Transverse colon (tissue), 4 donors: ENCODE measurements around the gene MRPL10. TPM values are rescaled to one million over a fixed set of nuclear protein-coding genes. Genes with fewer than 3 reads are reported as not detected.

Source experiments
- DNase-seq: peaks from one replicate; pipeline ENCODE4 v3.0.0-alpha.2; 2019
- H3K27ac ChIP-seq, 4 donors: fragments of 200-600 bp; sonication (generic); 2 replicates each; pipeline ENCODE4 v1.5.1; 2016 to 2018; ENCODE audit warnings: inconsistent platforms in 4 of 4
- H3K27me3 ChIP-seq: fragments of 200-600 bp; sonication (generic); 2 replicates; pipeline ENCODE4 v1.5.1; 2017; ENCODE audit warnings: inconsistent platforms
- H3K36me3 ChIP-seq, 4 donors: fragments of 200-600 bp; sonication (generic); 2 replicates each; pipeline ENCODE4 v1.5.1; 2017 to 2019; ENCODE audit warnings: inconsistent platforms in 4 of 4
- H3K4me1 ChIP-seq, 4 donors: fragments of 200-600 bp; sonication (generic); 2 replicates each; pipeline ENCODE4 v1.5.1; 2017 to 2020; ENCODE audit warnings: inconsistent platforms in 4 of 4
- H3K4me3 ChIP-seq, 4 donors: fragments of 200-600 bp; sonication (generic); 1 replicate in 1 of 4; 2 replicates in 3 of 4; pipeline versions ENCODE4 v1.5.1 to v1.6.1; 2017 to 2019; ENCODE audit warnings: inconsistent platforms in 4 of 4
- H3K9me3 ChIP-seq, 2 donors: fragments of 200-600 bp; sonication (generic); 2 replicates each; pipeline ENCODE4 v1.5.1; 2017 to 2019; ENCODE audit warnings: inconsistent platforms in 2 of 2
- EP300 ChIP-seq: sonication (generic); formaldehyde crosslinking; IDR thresholded peaks from one replicate; pipeline ENCODE4 v1.6.1; 2017; ENCODE audit warnings: antibody characterized with exemption, low read depth
- POLR2A ChIP-seq: fragments of 450-650 bp; IDR thresholded peaks from one replicate; pipeline ENCODE4 v1.6.1; 2016; ENCODE audit warnings: antibody characterized with exemption, mild to moderate bottlenecking, moderate library complexity
- POLR2AphosphoS5 ChIP-seq, 3 donors: sonication (generic); formaldehyde crosslinking; IDR thresholded peaks; one replicate each; pipeline ENCODE4 v1.6.1; 2016; ENCODE audit warnings: antibody characterized with exemption in 3 of 3
- WGBS, 2 donors: methylation state at CpG; one replicate each; pipeline ENCODE4 v1.1.5; 2018; ENCODE audit warnings: low coverage in 1 of 2; 5-methylcytosine and 5-hydroxymethylcytosine counted together
- in situ Hi-C, 4 donors: fragments of 200-750 bp; cut with MboI; loops; one replicate each; pipeline versions ENCODE4 v1.15.0 to v1.15.1; 2017; ENCODE audit warnings: low sequenced_read_pairs in 3 of 4, low pct_ligation_motif_present in 1 of 4, low pct_unique_long_range_greater_than_20kb in 1 of 4
- intact Hi-C: fragments of 100-400 bp; cut with DNase I; formaldehyde crosslinking; loops from one replicate; pipeline ENCODE4 v1.15.1; 2023; ENCODE audit warnings: low total_unique reads
- total RNA-seq, 4 donors: library from RNA; depleted of rRNA; stranded (reverse); fragments of >200 nt; gene quantifications; one replicate each; pipeline ENCODE4 v1.1.0, GENCODE V29; 2016
- TF ChIP-seq, protein P1 (sequence below), 5 experiments: fragments of 200-600 bp in 3 of 5; fragments of 450-650 bp in 2 of 5; sonication (generic) in 3 of 5; IDR thresholded peaks; 1 replicate in 2 of 5; 2 replicates in 3 of 5; pipeline ENCODE4 v1.5.1; 2016 to 2017; ENCODE audit warnings: antibody characterized with exemption in 5 of 5, inconsistent platforms in 3 of 5, mild to moderate bottlenecking in 2 of 5, moderate library complexity in 1 of 5

The MRPL10 gene
- total RNA-seq, 4 donors from 2014 or later = 12.9 to 41.8 (median 32.0) TPM

DNA sequence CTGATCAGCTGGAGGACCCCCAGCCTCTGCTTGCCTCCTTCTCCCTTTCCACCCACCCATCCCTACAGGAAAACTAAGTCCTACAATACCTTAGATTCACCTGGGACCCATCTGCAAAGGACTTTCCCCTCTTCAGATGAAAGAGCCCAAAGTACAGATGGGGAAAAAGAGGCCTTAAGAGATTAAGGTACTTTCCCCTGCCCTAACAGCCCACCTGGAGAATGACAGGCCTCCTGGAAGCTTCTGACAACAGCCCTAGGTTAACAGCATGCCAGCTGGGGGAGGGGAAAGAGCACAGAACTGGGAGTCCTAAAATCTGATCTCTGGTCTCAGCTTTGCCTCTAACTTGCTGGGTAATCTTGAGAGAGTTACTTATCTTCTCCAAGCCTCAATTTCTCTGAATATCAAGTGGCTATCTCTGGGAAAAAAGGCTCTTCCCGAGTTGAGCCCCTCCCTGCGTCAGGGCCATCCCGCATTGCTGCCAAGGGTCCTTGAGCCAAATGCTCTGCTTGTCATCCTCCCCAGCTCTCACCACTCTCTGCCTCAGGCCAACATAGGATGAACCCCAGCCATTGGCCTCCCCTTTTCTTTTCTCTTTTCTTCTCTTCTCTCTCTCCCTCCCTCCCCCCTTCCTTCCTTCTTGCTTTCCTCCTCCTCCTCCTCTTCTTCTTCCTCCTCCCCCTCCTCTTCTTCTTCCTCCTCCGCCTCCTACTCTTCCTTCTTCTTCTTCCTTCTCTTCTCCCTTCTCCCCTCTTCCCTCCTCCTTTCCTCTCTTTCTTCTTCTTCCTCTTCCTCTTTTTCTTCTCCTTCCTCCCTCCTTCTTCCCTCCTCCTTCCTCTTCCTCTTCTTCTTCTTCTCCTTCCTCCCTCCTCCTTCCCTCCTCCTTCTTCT, 42.1 kb upstream of the MRPL10 start:
- no peak overlapping the region for H3K4me3 ChIP-seq
- H3K27me3 ChIP-seq = peaks cover 72% of the 10 kb centered on the region
- H3K4me1 ChIP-seq = no peaks in the 10 kb centered on the region
- WGBS, 2 donors = 79 to 100% methylated on average over 1 to 4 of the region's 4 CpGs
- H3K27ac ChIP-seq = no peak overlapping the region
- no peaks in the 10 kb centered on the region for H3K36me3 ChIP-seq
- H3K9me3 ChIP-seq = no peaks in the 10 kb centered on the region
- in situ Hi-C loops = no loop called here
- intact Hi-C loops = no loop called here
- DNase-seq = no peak
- no peak for TF ChIP-seq EP300
- TF ChIP-seq, protein P1, sequence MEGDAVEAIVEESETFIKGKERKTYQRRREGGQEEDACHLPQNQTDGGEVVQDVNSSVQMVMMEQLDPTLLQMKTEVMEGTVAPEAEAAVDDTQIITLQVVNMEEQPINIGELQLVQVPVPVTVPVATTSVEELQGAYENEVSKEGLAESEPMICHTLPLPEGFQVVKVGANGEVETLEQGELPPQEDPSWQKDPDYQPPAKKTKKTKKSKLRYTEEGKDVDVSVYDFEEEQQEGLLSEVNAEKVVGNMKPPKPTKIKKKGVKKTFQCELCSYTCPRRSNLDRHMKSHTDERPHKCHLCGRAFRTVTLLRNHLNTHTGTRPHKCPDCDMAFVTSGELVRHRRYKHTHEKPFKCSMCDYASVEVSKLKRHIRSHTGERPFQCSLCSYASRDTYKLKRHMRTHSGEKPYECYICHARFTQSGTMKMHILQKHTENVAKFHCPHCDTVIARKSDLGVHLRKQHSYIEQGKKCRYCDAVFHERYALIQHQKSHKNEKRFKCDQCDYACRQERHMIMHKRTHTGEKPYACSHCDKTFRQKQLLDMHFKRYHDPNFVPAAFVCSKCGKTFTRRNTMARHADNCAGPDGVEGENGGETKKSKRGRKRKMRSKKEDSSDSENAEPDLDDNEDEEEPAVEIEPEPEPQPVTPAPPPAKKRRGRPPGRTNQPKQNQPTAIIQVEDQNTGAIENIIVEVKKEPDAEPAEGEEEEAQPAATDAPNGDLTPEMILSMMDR (IDR thresholded peaks at IDR 0.05) = no peak
- TF ChIP-seq POLR2A = no peak
- TF ChIP-seq POLR2AphosphoS5 (IDR thresholded peaks at IDR 0.05) = no peak

DNA sequence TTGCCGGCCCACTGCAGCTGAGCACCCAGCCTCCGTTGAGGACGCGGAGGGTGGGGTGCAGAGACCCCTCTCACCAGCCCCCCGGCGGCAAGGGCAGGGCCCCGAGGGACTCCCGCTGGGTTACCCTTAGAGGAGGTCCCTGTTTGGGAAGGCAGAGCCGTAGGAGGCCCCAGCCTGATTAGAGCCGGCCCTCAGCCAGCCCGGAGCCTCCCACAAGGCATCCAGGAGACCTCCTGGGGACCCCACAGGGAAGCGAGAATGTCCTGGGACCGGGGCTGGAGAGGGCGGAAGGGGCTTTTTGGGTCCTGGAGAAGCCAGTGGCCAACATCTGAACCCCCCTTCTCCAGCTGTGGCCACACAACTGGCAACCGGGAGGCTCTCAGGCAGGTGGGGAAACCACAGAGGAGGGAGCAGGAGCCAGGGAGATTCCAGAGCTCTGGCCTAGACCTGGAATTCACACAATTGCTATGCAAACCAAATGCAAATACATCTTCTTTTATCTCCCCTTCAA, 41.4 kb upstream of the MRPL10 start:
- TF ChIP-seq EP300 (no peak), POLR2AphosphoS5 (IDR thresholded peaks at IDR 0.05) (no peak), POLR2A (no peak)
- Histone ChIP-seq H3K4me3 (no peak overlapping the region), H3K4me1 (no peaks in the 10 kb centered on the region), H3K27me3 (peaks cover 71% of the 10 kb centered on the region), H3K36me3 (no peaks in the 10 kb centered on the region), H3K9me3 (no peaks in the 10 kb centered on the region), H3K27ac (no peak overlapping the region)
- intact Hi-C loops (no loop called here), in situ Hi-C loops (no loop called here)
- DNase-seq = no peak
- 65 to 80% methylated on average over 2 to 9 of the region's 15 CpGs for WGBS, 2 donors

DNA sequence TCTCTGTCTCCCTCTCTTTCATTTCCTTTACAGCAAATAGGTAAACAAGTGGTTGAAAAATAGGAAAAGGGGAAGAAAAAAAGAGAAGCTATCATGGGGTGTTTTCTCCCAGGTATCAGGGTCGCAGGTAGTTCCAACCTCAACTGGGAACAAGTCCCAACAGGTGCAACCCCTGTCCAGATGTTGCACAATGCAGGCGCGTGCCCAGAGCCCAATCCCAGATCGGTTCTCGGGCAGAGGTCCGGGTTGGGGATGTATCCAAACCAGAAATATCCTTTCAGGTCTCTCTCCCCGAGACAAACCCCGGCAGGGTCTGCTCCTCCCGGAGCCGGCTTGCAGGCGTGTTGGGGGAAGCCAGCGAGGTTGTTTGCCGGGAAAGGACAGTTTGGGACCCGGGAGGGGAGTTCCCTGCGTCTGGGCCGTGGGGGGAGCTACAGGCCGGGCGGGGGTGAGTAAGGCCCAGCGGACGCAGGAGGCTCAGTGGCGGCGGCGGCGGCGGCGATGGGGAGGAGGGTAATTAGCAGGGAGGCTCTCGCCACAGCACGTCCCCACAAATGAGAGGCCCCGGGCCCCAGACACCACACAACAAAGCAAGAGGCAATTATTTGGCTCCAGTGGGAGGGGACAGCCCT, 40.8 kb upstream of the MRPL10 start:
- Histone ChIP-seq H3K27me3 (peaks cover 66% of the 10 kb centered on the region), H3K27ac (no peak overlapping the region), H3K36me3 (no peaks in the 10 kb centered on the region), H3K4me3 (no peak overlapping the region), H3K4me1 (no peaks in the 10 kb centered on the region), H3K9me3 (no peaks in the 10 kb centered on the region)
- intact Hi-C loops = no loop called here
- WGBS, 2 donors = 62% methylated on average over 22 of the region's 29 CpGs; no CpG with 5 or more reads in 1 of the 2 donors
- no peak for TF ChIP-seq POLR2AphosphoS5 (IDR thresholded peaks at IDR 0.05)
- TF ChIP-seq POLR2A = no peak
- no peak for TF ChIP-seq EP300
- TF ChIP-seq, protein P1 (IDR thresholded peaks at IDR 0.05) = no peak
- in situ Hi-C loops = no loop called here
- no peak for DNase-seq

DNA sequence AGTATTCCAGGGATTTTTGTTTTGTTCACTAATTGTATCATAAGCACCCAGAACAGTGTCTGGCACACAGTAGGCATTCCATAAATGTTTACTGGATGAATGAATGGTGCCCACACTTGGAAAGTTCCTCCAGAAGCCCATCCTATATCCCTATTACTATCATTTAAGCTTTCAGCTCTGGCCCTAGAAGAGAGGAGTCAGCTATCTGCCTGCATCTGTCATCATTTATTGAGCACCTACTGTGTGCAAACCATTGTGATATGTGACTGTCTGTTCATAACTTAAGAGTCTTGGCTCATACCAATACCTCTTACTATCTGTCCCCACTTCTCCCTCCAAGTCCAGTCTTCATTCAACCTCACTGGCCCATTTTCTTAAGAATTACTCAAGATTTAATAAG, 39.7 kb upstream of the MRPL10 start:
- no peak for DNase-seq
- Histone ChIP-seq H3K36me3 (no peaks in the 10 kb centered on the region), H3K4me1 (no peaks in the 10 kb centered on the region), H3K4me3 (no peak overlapping the region), H3K27me3 (peaks cover 66% of the 10 kb centered on the region), H3K9me3 (no peaks in the 10 kb centered on the region), H3K27ac (no peak overlapping the region)
- TF ChIP-seq EP300 = no peak
- TF ChIP-seq, protein P1 (IDR thresholded peaks at IDR 0.05) = no peak
- no peak for TF ChIP-seq POLR2A
- TF ChIP-seq POLR2AphosphoS5 (IDR thresholded peaks at IDR 0.05) = no peak
- intact Hi-C loops (no loop called here), in situ Hi-C loops (no loop called here)
